ENCODE data around the gene INSRR. TPM values are rescaled to one million over a fixed set of nuclear protein-coding genes. Genes with fewer than 3 reads are reported as not detected.

The INSRR gene
- total RNA-seq, 1 experiment from 2014 or later: not detected

GRCh38 chr1:156815961-156816422, 42.9 kb downstream of the INSRR start:
- no peaks in the 10 kb centered on the region for H3K79me2 ChIP-seq (ENCODE audit: low read length)
- no peak overlapping the region for H2AFZ ChIP-seq (ENCODE audit: low read length)
- no peak overlapping the region for H3K9ac ChIP-seq (ENCODE audit: low read length)
- H3K36me3 ChIP-seq (ENCODE audit: insufficient read depth, low read length): no peaks in the 10 kb centered on the region
- H4K20me1 ChIP-seq (ENCODE audit: insufficient read depth, low read depth, low read length): peaks cover 4% of the 10 kb centered on the region; the same call in 1 of the 2 replicates
- H3K27ac ChIP-seq (ENCODE audit: low read length): no peak overlapping the region
- no peak for DNase-seq
- no peaks in the 10 kb centered on the region for H3K9me2 ChIP-seq (replicated peaks; ENCODE audit: insufficient read depth, low read length)
- no peaks in the 10 kb centered on the region for H3K4me1 ChIP-seq (ENCODE audit: low read length)
- no peaks in the 10 kb centered on the region for H3K27me3 ChIP-seq (ENCODE audit: low read length)
- no peak overlapping the region for H3K4me2 ChIP-seq (ENCODE audit: low read depth, low read length, poor library complexity, severe bottlenecking)
- H3K9me3 ChIP-seq (ENCODE audit: low read length): no peaks in the 10 kb centered on the region
- no peak overlapping the region for H3K4me3 ChIP-seq (ENCODE audit: low read length)

- no peak overlapping the region for H3K27ac ChIP-seq (ENCODE audit: low read length)
- no peaks in the 10 kb centered on the region for H3K9me3 ChIP-seq (ENCODE audit: low read length)
- no peaks in the 10 kb centered on the region for H3K9me2 ChIP-seq (replicated peaks; ENCODE audit: insufficient read depth, low read length)
- no peak for DNase-seq
- no peaks in the 10 kb centered on the region for H3K4me1 ChIP-seq (ENCODE audit: low read length)
- H3K9ac ChIP-seq (ENCODE audit: low read length): no peak overlapping the region
- no peaks in the 10 kb centered on the region for H3K27me3 ChIP-seq (ENCODE audit: low read length)
- H3K79me2 ChIP-seq (ENCODE audit: low read length): no peaks in the 10 kb centered on the region
- H3K4me2 ChIP-seq (ENCODE audit: low read depth, low read length, poor library complexity, severe bottlenecking): no peak overlapping the region
- H4K20me1 ChIP-seq (ENCODE audit: insufficient read depth, low read depth, low read length): peaks cover 4% of the 10 kb centered on the region; the same call in 1 of the 2 replicates
- H3K36me3 ChIP-seq (ENCODE audit: insufficient read depth, low read length): no peaks in the 10 kb centered on the region
- H3K4me3 ChIP-seq (ENCODE audit: low read length): no peak overlapping the region
- no peak overlapping the region for H2AFZ ChIP-seq (ENCODE audit: low read length)
These were observed 43.5 kb downstream of the INSRR start for GRCh38 chr1:156815307-156815826.

DNA sequence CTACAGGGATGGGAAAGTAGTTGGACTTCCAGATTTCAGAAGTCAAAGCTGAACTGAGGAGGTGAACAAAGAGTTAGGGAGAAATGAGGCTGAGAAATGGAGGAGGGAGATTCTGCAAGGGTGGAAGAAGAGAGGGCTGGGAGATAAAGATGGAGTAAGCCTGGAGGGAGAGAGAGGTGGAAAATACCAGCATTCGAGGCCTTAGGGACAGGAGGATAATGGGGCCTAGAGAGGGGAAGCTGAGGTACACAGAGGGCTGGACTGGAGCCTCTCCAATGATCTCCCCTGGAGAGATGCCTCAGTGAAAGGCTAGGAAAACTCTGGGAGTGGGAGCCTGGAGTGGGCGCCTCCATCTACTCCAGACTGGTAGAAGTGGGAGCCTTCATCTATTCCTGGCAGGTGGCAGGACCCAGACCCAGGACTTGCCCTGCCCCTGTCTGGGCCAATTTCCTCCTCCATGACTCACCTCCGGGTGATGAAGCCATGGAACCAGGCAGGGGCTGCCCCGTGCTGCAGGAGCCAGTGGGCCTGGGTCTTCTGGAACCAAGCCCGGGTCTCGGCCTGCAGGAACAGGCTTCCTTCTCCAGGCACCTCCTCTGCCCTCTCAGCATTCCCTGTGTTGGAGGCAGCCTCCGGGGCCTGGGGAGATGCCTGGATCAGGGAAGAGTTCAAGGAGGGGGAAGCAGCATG, 44.2 kb downstream of the INSRR start:
- Histone ChIP-seq H3K9me3 (ENCODE audit: low read length) (no peaks in the 10 kb centered on the region), H4K20me1 (ENCODE audit: insufficient read depth, low read depth, low read length) (peaks cover 4% of the 10 kb centered on the region; the same call in 1 of the 2 replicates), H3K36me3 (ENCODE audit: insufficient read depth, low read length) (no peaks in the 10 kb centered on the region), H3K4me2 (ENCODE audit: low read depth, low read length, poor library complexity, severe bottlenecking) (no peak overlapping the region), H3K9me2 (replicated peaks; ENCODE audit: insufficient read depth, low read length) (no peaks in the 10 kb centered on the region), H3K27ac (ENCODE audit: low read length) (no peak overlapping the region), H3K9ac (ENCODE audit: low read length) (no peak overlapping the region), H3K4me3 (ENCODE audit: low read length) (no peak overlapping the region), H2AFZ (ENCODE audit: low read length) (no peak overlapping the region), H3K79me2 (ENCODE audit: low read length) (no peaks in the 10 kb centered on the region), H3K4me1 (ENCODE audit: low read length) (no peaks in the 10 kb centered on the region), H3K27me3 (ENCODE audit: low read length) (no peaks in the 10 kb centered on the region)
- DNase-seq: no peak

DNA sequence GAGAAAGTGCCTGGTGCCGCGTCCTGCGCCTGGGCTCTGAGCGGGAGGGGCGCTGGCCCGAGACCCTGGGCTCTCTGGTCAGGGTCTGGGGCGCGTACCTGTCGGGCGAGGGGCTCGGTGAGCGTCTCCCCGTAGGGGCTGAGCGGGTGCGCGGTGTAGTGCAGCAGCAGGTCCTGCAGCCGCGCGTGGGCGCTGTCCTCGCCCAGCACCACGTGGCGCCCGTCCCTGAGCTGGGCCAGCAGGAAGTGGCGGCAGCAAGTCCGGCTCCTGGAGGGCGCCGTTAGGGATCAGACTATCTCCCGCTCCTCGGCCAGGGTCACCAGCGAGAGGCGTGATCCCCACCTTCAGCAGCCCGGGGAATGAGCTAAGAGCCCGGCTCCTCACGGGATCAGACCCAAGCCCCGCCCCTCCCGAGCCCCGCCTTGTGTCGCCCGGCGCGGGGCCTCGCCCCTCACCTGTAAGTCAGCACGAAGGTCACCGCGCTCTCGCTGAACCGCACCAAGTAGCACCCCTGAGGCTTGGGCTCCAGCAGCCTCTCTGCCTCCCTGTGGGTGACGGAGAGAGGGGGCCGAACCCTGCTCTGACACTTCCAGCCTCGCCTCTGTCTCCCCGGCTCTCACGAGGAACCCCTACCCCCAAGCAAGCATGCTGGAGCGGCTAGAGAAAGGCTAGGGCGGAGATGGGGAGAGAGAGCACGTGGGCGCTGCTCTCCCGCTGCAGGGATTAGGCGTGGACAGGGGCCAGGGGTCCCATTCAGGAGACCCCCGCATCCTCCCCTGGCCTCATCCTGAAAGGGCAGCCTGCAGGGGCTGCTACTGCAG, 45.0 kb downstream of the INSRR start:
- Histone ChIP-seq H4K20me1 (ENCODE audit: insufficient read depth, low read depth, low read length) (peaks cover 4% of the 10 kb centered on the region; the same call in 1 of the 2 replicates), H2AFZ (ENCODE audit: low read length) (no peak overlapping the region), H3K9me2 (replicated peaks; ENCODE audit: insufficient read depth, low read length) (no peaks in the 10 kb centered on the region), H3K4me1 (ENCODE audit: low read length) (no peaks in the 10 kb centered on the region), H3K27me3 (ENCODE audit: low read length) (no peaks in the 10 kb centered on the region), H3K79me2 (ENCODE audit: low read length) (no peaks in the 10 kb centered on the region), H3K9me3 (ENCODE audit: low read length) (no peaks in the 10 kb centered on the region), H3K27ac (ENCODE audit: low read length) (no peak overlapping the region), H3K4me2 (ENCODE audit: low read depth, low read length, poor library complexity, severe bottlenecking) (no peak overlapping the region), H3K36me3 (ENCODE audit: insufficient read depth, low read length) (no peaks in the 10 kb centered on the region), H3K4me3 (ENCODE audit: low read length) (no peak overlapping the region), H3K9ac (ENCODE audit: low read length) (no peak overlapping the region)
- DNase-seq: no peak

DNA sequence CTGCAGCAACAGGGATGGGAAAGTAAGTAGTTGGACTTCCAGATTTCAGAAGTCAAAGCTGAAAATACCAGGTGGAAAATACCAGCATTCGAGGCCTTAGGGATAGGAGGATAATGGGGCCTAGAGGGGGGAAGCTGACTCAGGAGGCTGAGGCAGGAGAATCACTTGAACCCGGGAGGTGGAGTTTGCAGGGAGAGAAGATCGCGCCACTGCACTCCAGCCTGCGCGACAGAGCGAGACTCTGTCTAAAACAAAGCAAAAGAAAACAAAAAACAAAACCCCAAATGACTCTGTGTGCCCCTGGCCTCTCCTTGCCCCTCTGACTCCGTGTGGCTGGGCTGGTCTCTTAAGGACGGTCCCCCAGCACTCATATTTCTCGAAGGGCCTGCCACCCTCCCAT, 45.6 kb downstream of the INSRR start:
- H2AFZ ChIP-seq (ENCODE audit: low read length): no peak overlapping the region
- no peak overlapping the region for H3K9ac ChIP-seq (ENCODE audit: low read length)
- no peaks in the 10 kb centered on the region for H3K27me3 ChIP-seq (ENCODE audit: low read length)
- no peak overlapping the region for H3K4me3 ChIP-seq (ENCODE audit: low read length)
- H4K20me1 ChIP-seq (ENCODE audit: insufficient read depth, low read depth, low read length): peaks cover 4% of the 10 kb centered on the region; the same call in 1 of the 2 replicates
- no peak for DNase-seq
- H3K36me3 ChIP-seq (ENCODE audit: insufficient read depth, low read length): no peaks in the 10 kb centered on the region
- no peak overlapping the region for H3K27ac ChIP-seq (ENCODE audit: low read length)
- no peaks in the 10 kb centered on the region for H3K79me2 ChIP-seq (ENCODE audit: low read length)
- no peak overlapping the region for H3K4me2 ChIP-seq (ENCODE audit: low read depth, low read length, poor library complexity, severe bottlenecking)
- no peaks in the 10 kb centered on the region for H3K4me1 ChIP-seq (ENCODE audit: low read length)
- no peaks in the 10 kb centered on the region for H3K9me2 ChIP-seq (replicated peaks; ENCODE audit: insufficient read depth, low read length)
- H3K9me3 ChIP-seq (ENCODE audit: low read length): no peaks in the 10 kb centered on the region

DNA sequence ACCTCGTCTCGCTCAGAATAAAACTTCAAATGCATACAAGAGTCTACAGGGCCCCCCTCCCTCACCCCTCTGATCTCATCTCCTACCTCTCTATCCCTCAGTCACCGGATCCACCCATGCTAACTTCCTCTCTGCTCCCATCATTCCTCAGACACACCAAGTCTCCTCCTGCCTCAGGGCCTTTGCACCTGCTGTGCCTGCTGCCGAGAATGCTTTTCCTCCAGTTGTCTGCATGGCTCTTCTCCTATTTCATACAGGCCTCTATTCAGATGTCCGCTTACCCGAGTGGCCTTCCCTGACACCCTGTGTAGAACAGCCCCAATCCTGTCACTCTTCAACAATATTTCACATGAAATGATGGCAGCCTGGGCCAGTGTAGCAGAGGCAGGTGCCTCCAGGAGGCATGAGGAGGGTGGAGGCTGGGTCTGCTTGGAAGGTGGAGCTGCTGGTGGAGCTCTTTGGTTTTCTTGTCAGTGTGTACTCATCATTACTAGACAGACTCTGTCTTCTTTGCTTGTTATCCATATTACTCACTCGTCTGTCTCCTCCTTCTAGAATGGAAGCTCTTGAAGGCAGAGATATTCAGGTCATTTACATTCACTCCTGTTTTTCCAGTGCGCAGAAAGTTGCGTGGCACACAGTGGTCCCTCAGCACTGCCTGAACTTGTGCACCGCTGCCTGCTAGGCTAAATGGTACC, 46.5 kb downstream of the INSRR start:
- Histone ChIP-seq H2AFZ (ENCODE audit: low read length) (no peak overlapping the region), H3K9me3 (ENCODE audit: low read length) (no peaks in the 10 kb centered on the region), H4K20me1 (ENCODE audit: insufficient read depth, low read depth, low read length) (peaks cover 4% of the 10 kb centered on the region; the same call in 1 of the 2 replicates), H3K27ac (ENCODE audit: low read length) (no peak overlapping the region), H3K4me2 (ENCODE audit: low read depth, low read length, poor library complexity, severe bottlenecking) (no peak overlapping the region), H3K4me1 (ENCODE audit: low read length) (no peaks in the 10 kb centered on the region), H3K36me3 (ENCODE audit: insufficient read depth, low read length) (no peaks in the 10 kb centered on the region), H3K79me2 (ENCODE audit: low read length) (no peaks in the 10 kb centered on the region), H3K9me2 (replicated peaks; ENCODE audit: insufficient read depth, low read length) (no peaks in the 10 kb centered on the region), H3K27me3 (ENCODE audit: low read length) (no peaks in the 10 kb centered on the region), H3K4me3 (ENCODE audit: low read length) (no peak overlapping the region), H3K9ac (ENCODE audit: low read length) (no peak overlapping the region)
- DNase-seq: no peak

DNA sequence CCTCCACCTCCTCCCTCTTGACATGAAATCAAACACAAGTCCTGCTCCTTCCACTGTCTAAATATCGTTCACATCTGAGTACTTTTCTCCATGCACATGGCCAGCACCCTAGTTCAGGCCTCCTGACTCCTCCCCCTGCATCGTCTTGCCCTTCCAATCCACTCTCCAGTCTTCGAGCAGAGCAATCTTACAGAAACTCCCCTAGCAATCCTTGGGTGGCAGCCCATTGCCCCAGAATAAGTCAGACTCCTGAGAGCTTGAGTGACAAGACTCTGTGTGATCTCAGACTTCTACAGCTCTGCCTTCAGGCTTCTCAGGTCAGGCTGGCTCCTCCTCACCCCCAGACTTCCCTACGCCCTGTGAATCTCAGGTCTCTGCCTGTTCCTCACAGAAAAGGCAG, 47.7 kb downstream of the INSRR start:
- Histone ChIP-seq H4K20me1 (ENCODE audit: insufficient read depth, low read depth, low read length) (peaks cover 4% of the 10 kb centered on the region; the same call in 1 of the 2 replicates), H3K9ac (ENCODE audit: low read length) (no peak overlapping the region), H3K79me2 (ENCODE audit: low read length) (no peaks in the 10 kb centered on the region), H3K9me2 (replicated peaks; ENCODE audit: insufficient read depth, low read length) (no peaks in the 10 kb centered on the region), H3K4me1 (ENCODE audit: low read length) (no peaks in the 10 kb centered on the region), H3K27me3 (ENCODE audit: low read length) (no peaks in the 10 kb centered on the region), H3K36me3 (ENCODE audit: insufficient read depth, low read length) (no peaks in the 10 kb centered on the region), H3K9me3 (ENCODE audit: low read length) (no peaks in the 10 kb centered on the region), H2AFZ (ENCODE audit: low read length) (no peak overlapping the region), H3K4me2 (ENCODE audit: low read depth, low read length, poor library complexity, severe bottlenecking) (no peak overlapping the region), H3K27ac (ENCODE audit: low read length) (no peak overlapping the region), H3K4me3 (ENCODE audit: low read length) (no peak overlapping the region)
- no peak for DNase-seq

All from Karpas-422 (cell line).